ENCODE results near the gene EEF1G. TPM values are rescaled to one million over a fixed set of nuclear protein-coding genes. Genes with fewer than 3 reads are reported as not detected.
A peak's percentile ranks its signal among the peaks of the same experiment; 100 is the strongest.

The EEF1G gene
- total RNA-seq, 2 donors from 2014 or later = 707 to 1,175 TPM

GRCh38 chr11:62595124-62595523 lies 21.4 kb upstream of the EEF1G start:
- H3K9me3 ChIP-seq = no peaks in the 10 kb centered on the region
- no peak overlapping the region for H3K4me3 ChIP-seq
- H3K27ac ChIP-seq = no peak overlapping the region
- peaks cover 54% of the 10 kb centered on the region for H3K36me3 ChIP-seq
- no peak for TF ChIP-seq CTCF (IDR thresholded peaks at IDR 0.05)
- no peaks in the 10 kb centered on the region for H3K27me3 ChIP-seq
- peaks cover 0 to 40% of the 10 kb centered on the region in 2 donors for H3K4me1 ChIP-seq
- no peak for DNase-seq (ENCODE audit: low spot score)

DNA sequence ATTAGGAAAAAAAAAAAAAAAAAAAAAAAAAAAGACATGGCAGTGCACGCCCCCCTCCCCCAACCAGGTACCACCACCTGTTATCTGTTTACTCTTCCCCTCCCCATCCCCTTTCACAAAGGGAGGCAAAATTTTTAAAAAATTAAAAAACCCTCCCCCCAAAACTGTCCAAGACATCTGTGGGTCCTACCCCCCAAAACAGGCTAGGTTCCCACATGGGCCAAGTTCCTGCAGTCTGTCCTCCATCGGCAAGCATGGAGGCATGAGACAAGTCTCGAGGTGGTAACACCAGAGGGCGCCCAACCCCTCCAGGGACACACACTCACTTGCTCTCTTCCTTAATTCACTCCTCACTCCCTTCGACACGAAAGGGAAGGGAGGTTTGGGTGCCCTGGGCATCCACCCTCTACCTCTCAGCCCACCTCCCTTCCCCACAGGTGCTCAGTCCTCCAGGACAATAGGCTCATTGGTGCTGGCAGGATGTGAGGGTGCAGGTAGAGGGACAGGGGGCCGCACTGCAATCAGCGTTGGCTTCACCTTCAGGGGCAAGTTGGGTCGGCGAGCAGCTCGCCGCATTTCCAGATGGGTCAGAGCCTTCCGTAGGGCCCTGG lies 19.8 kb upstream of the EEF1G start:
- Histone ChIP-seq H3K27ac (no peak overlapping the region), H3K9me3 (no peaks in the 10 kb centered on the region), H3K4me1 (peaks cover 0 to 28% of the 10 kb centered on the region in 2 donors), H3K27me3 (no peaks in the 10 kb centered on the region), H3K4me3 (no peak overlapping the region), H3K36me3 (peaks cover 55% of the 10 kb centered on the region)
- peak in 1 of 2 donors; percentile 66 for TF ChIP-seq CTCF (IDR thresholded peaks at IDR 0.05)
- DNase-seq (ENCODE audit: low spot score) = peak; percentile 89

- peak overlapping the region; percentile 96 to 97 for H3K27ac ChIP-seq
- no peak overlapping the region for H3K4me3 ChIP-seq
- H3K36me3 ChIP-seq = peaks cover 55% of the 10 kb centered on the region
- no peak for DNase-seq (ENCODE audit: low spot score)
- no peaks in the 10 kb centered on the region for H3K27me3 ChIP-seq
- no peaks in the 10 kb centered on the region for H3K9me3 ChIP-seq
- no peak for TF ChIP-seq CTCF (IDR thresholded peaks at IDR 0.05)
- peaks cover 0 to 24% of the 10 kb centered on the region in 2 donors for H3K4me1 ChIP-seq
These were observed 19.3 kb upstream of the EEF1G start for GRCh38 chr11:62592989-62593421.

DNA sequence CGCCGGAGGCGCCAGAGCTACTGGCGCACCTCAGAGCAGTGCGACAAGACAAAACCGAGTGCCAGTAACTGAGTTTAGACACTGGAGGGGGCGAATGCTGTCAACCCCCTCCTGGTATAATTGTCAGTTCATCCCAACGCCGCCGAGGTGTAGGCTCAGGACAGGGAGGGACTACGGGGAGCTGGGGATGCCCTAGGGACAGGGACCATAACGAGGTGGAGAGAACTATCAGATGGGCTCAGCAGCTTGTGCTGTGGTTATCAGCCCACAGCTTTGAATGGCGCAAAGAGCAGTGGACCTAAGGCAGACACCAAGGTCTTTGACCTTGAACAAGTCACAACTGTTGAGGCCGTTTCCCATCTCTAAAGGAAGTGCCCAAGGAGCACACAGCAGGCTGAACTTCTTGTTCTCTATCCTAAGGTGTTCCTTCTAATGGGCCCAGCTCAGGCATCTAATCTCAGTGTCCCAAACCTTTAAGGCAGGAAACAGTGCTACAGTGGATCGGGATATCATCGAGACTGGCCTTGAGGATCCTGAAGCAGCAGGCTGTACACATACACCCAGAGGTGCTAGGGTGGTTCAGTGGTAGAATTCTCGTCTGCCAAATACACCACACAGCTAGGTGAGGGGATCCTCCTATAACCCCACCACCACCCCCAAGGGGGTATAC lies 18.6 kb upstream of the EEF1G start:
- no peak for TF ChIP-seq CTCF (IDR thresholded peaks at IDR 0.05)
- Histone ChIP-seq H3K36me3 (peaks cover 55% of the 10 kb centered on the region), H3K9me3 (no peaks in the 10 kb centered on the region), H3K4me3 (peak overlapping the region; percentile 40 to 81), H3K27me3 (no peaks in the 10 kb centered on the region), H3K27ac (peak overlapping the region; percentile 96 to 97), H3K4me1 (peaks cover 0 to 24% of the 10 kb centered on the region in 2 donors)
- no peak for DNase-seq (ENCODE audit: low spot score)

DNA sequence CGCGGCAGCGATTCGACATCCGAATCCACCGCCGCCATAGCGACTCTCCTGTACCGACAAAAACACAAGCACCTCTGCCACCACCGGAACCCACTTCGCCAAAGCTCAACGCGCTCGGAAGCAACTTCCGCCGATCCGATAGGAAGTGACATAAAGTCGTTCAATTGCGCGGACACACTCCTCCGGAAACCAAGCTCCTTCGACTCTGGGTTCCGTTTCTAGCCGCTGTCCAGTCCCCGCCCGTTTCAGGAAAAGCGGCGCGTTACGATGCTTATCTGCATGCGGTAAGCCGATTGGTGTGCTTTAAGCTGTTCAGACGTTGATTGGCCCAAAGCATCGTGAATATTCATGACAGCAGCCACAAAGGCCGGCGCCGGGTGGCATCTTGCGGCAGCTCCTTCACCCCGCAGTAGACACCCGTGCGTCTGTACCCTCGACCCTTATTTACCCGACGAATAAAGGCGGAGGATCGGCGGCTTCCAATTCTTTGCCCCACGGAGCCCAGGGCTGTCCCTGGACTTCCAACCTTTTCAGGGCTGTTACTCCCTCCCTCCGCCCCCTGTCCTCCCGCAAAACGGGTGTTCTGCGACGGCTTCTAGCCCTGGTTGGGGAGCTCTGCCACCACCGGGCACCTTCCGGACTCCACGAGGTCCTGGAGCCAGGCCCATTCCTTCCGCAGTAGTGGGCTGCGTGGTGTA lies 17.9 kb upstream of the EEF1G start, which contains the start of gene TUT1:
TSS of gene TUT1 (minus strand) at position 76 of the 698 bp plus-strand sequence. CDS start at position 38, 38 bp downstream.
- H3K36me3 ChIP-seq = peaks cover 55% of the 10 kb centered on the region
- H3K27me3 ChIP-seq = no peaks in the 10 kb centered on the region
- H3K9me3 ChIP-seq = no peaks in the 10 kb centered on the region
- DNase-seq (ENCODE audit: low spot score) = peak; percentile 99
- H3K27ac ChIP-seq = peak within 1 kb of the TSS; percentile 96 to 97
- peak in 1 of 2 donors; percentile 23 for TF ChIP-seq CTCF (IDR thresholded peaks at IDR 0.05)
- H3K4me1 ChIP-seq = peaks cover 0 to 24% of the 10 kb centered on the region in 2 donors
- peak within 1 kb of the TSS; percentile 71 to 81 for H3K4me3 ChIP-seq
